ENCODE measurements around the gene GRID1. TPM values are rescaled to one million over a fixed set of nuclear protein-coding genes. Genes with fewer than 3 reads are reported as not detected.

The GRID1 gene
- total RNA-seq, 1 donor from 2014 or later, result 7.1 TPM

GRCh38 chr10:86401588-86402282, 35.1 kb upstream of the GRID1 start:
- intact Hi-C loops (cut with DNase I), result loop anchor here (10.0 kb wide), 2 partner anchors 183 to 513 kb away; no protein-coding TSS in a partner anchor
- H3K27ac ChIP-seq, result peak overlapping the region; percentile 82
- no peaks in the 10 kb centered on the region for H3K27me3 ChIP-seq
- TF ChIP-seq POLR2AphosphoS5 (IDR thresholded peaks at IDR 0.05; ENCODE audit: insufficient read depth in 1 of 2, low read depth in 1 of 2), result no peak
- TF ChIP-seq POLR2A (IDR thresholded peaks at IDR 0.05), result no peak
- TF ChIP-seq CTCF (IDR thresholded peaks at IDR 0.05), result no peak
- no peaks in the 10 kb centered on the region for H3K9me3 ChIP-seq
- H3K4me3 ChIP-seq, result peak overlapping the region; percentile 52 to 60
- peaks cover 33% of the 10 kb centered on the region for H3K4me1 ChIP-seq
- no peak for DNase-seq (ENCODE audit: extremely low spot score in 2 of 2)
- no peaks in the 10 kb centered on the region for H3K36me3 ChIP-seq

GRCh38 chr10:86400705-86401587, 34.4 kb upstream of the GRID1 start:
- Histone ChIP-seq H3K9me3 (no peaks in the 10 kb centered on the region), H3K4me3 (peak overlapping the region; percentile 52 to 60), H3K27me3 (no peaks in the 10 kb centered on the region), H3K4me1 (peaks cover 33% of the 10 kb centered on the region), H3K36me3 (no peaks in the 10 kb centered on the region), H3K27ac (peak overlapping the region; percentile 82)
- no peak for DNase-seq (ENCODE audit: extremely low spot score in 2 of 2)
- intact Hi-C loops (cut with DNase I), result loop anchor here (10.0 kb wide), 2 partner anchors 184 to 514 kb away; no protein-coding TSS in a partner anchor
- TF ChIP-seq POLR2A (IDR thresholded peaks at IDR 0.05), result no peak
- peak in 1 of 2 donors; percentile 17 for TF ChIP-seq POLR2AphosphoS5 (IDR thresholded peaks at IDR 0.05; ENCODE audit: insufficient read depth in 1 of 2, low read depth in 1 of 2)

GRCh38 chr10:86399879-86400704, 33.5 kb upstream of the GRID1 start:
- Histone ChIP-seq H3K36me3 (no peaks in the 10 kb centered on the region), H3K27ac (peak overlapping the region; percentile 82), H3K9me3 (no peaks in the 10 kb centered on the region), H3K4me1 (peaks cover 33% of the 10 kb centered on the region), H3K4me3 (peak overlapping the region; percentile 52 to 60), H3K27me3 (no peaks in the 10 kb centered on the region)
- TF ChIP-seq POLR2A (IDR thresholded peaks at IDR 0.05) (no peak), POLR2AphosphoS5 (IDR thresholded peaks at IDR 0.05; ENCODE audit: insufficient read depth in 1 of 2, low read depth in 1 of 2) (peak; percentile 14 to 58), CTCF (IDR thresholded peaks at IDR 0.05) (peak; percentile 88 to 95 (median 95))
- DNase-seq (ENCODE audit: extremely low spot score in 2 of 2), result no peak
- intact Hi-C loops (cut with DNase I), result loop anchor here (10.0 kb wide), 2 partner anchors 185 to 515 kb away; no protein-coding TSS in a partner anchor

GRCh38 chr10:86399514-86399878, 32.9 kb upstream of the GRID1 start:
- Histone ChIP-seq H3K4me3 (peak overlapping the region; percentile 52 to 60), H3K27ac (peak overlapping the region; percentile 82), H3K9me3 (no peaks in the 10 kb centered on the region), H3K27me3 (no peaks in the 10 kb centered on the region), H3K4me1 (peaks cover 33% of the 10 kb centered on the region), H3K36me3 (no peaks in the 10 kb centered on the region)
- intact Hi-C loops (cut with DNase I), result no loop called here
- TF ChIP-seq POLR2AphosphoS5 (IDR thresholded peaks at IDR 0.05; ENCODE audit: insufficient read depth in 1 of 2, low read depth in 1 of 2) (no peak), POLR2A (IDR thresholded peaks at IDR 0.05) (no peak), CTCF (IDR thresholded peaks at IDR 0.05) (no peak)
- no peak for DNase-seq (ENCODE audit: extremely low spot score in 2 of 2)

GRCh38 chr10:86397120-86397519, 30.5 kb upstream of the GRID1 start:
- TF ChIP-seq POLR2A (IDR thresholded peaks at IDR 0.05) (no peak), CTCF (IDR thresholded peaks at IDR 0.05) (no peak), POLR2AphosphoS5 (IDR thresholded peaks at IDR 0.05; ENCODE audit: insufficient read depth in 1 of 2, low read depth in 1 of 2) (no peak)
- no peak overlapping the region for H3K27ac ChIP-seq
- intact Hi-C loops (cut with DNase I), result no loop called here
- peaks cover 24% of the 10 kb centered on the region for H3K4me1 ChIP-seq
- no peak overlapping the region for H3K4me3 ChIP-seq
- H3K9me3 ChIP-seq, result no peaks in the 10 kb centered on the region
- H3K36me3 ChIP-seq, result no peaks in the 10 kb centered on the region
- no peak for DNase-seq (ENCODE audit: extremely low spot score in 2 of 2)
- no peaks in the 10 kb centered on the region for H3K27me3 ChIP-seq
